Esophagus squamous epithelium (tissue), 5 donors: ENCODE data around the gene GBP3. TPM values are rescaled to one million over a fixed set of nuclear protein-coding genes. Genes with fewer than 3 reads are reported as not detected.

Experiments used
- DNase-seq: peaks from one replicate; lab custom pipeline; 2025; lab: John Stamatoyannopoulos, UW
- H3K27ac ChIP-seq, 4 donors: fragments of 200-600 bp; sonication (generic); one replicate each; pipeline ENCODE4 v1.5.1; 2016 to 2019; ENCODE audit warnings: mild to moderate bottlenecking in 1 of 4
- H3K27me3 ChIP-seq, 4 donors: fragments of 200-600 bp; sonication (generic); 1 replicate in 3 of 4; 2 replicates in 1 of 4; pipeline versions ENCODE4 v1.5.1 to v1.6.0; 2017 to 2021; ENCODE audit warnings: antibody characterized with exemption in 1 of 4
- H3K36me3 ChIP-seq, 3 donors: fragments of 200-600 bp; sonication (generic); one replicate each; pipeline ENCODE4 v1.5.1; 2016 to 2019
- H3K4me1 ChIP-seq, 3 donors: fragments of 200-600 bp; sonication (generic); one replicate each; pipeline ENCODE4 v1.5.1; 2017 to 2019
- H3K4me3 ChIP-seq, 4 donors: fragments of 200-600 bp; sonication (generic); 1 replicate in 3 of 4; 2 replicates in 1 of 4; pipeline ENCODE4 v1.5.1; 2016 to 2019; ENCODE audit warnings: mild to moderate bottlenecking in 2 of 4, moderate library complexity in 1 of 4
- H3K9me3 ChIP-seq, 3 donors: fragments of 200-600 bp; sonication (generic); one replicate each; pipeline ENCODE4 v1.5.1; 2016 to 2019
- POLR2A ChIP-seq, 4 donors: fragments of 450-650 bp; IDR thresholded peaks; one replicate each; pipeline ENCODE4 v1.6.1; 2017; ENCODE audit warnings: antibody characterized with exemption in 4 of 4, mild to moderate bottlenecking in 4 of 4, moderate library complexity in 3 of 4
- WGBS, 2 donors: methylation state at CpG; one replicate each; pipeline ENCODE4 v1.1.5; 2018; 5-methylcytosine and 5-hydroxymethylcytosine counted together
- intact Hi-C: fragments of 100-400 bp; cut with DNase I; formaldehyde crosslinking; loops from one replicate; pipeline ENCODE4 v1.15.0; 2022
- small RNA-seq, 4 donors: library from RNA; depleted of rRNA; stranded (forward); fragments of <200 nt; gene quantifications; one replicate each; pipeline ENCODE3, GENCODE V24; 2016
- total RNA-seq, 4 donors: library from RNA; depleted of rRNA; stranded (reverse); fragments of >200 nt; gene quantifications; one replicate each; pipeline ENCODE4 v1.1.0, GENCODE V29; 2016
- TF ChIP-seq, protein P1 (sequence below), 6 experiments: fragments of 450-650 bp in 4 of 6; fragments of 200-600 bp in 2 of 6; sonication (generic) in 2 of 6; IDR thresholded peaks; one replicate each; pipeline ENCODE4 v1.5.1; 2016 to 2019; ENCODE audit warnings: antibody characterized with exemption in 6 of 6, mild to moderate bottlenecking in 4 of 6, moderate library complexity in 4 of 6
- donor health status: DM: yes; HTN: yes; CAD: no.

Gene GBP3
- total RNA-seq, 4 donors from 2014 or later, result 9.6 to 16.7 (median 12.9) TPM

DNA sequence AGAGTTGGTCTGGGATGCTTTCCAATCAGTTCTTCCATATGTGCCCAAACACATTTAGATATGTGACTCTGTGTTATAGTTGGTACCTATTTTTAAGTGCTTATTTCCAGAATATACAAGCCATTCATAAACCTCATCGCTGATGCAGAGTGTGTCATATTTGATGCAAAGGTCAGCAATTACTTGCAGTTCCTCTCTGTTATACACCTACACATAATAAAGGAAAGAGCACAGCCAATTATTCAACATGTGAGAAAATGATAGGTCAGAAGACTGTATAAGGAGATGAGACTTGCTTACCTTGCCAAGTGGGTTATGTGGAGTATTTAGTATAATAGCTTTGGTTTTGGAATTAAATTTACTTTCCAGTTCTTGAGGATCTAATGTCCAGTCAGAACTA is 61.6 kb downstream of the GBP3 start:
- TF ChIP-seq POLR2A (IDR thresholded peaks at IDR 0.05), result no peak
- TF ChIP-seq, protein P1, sequence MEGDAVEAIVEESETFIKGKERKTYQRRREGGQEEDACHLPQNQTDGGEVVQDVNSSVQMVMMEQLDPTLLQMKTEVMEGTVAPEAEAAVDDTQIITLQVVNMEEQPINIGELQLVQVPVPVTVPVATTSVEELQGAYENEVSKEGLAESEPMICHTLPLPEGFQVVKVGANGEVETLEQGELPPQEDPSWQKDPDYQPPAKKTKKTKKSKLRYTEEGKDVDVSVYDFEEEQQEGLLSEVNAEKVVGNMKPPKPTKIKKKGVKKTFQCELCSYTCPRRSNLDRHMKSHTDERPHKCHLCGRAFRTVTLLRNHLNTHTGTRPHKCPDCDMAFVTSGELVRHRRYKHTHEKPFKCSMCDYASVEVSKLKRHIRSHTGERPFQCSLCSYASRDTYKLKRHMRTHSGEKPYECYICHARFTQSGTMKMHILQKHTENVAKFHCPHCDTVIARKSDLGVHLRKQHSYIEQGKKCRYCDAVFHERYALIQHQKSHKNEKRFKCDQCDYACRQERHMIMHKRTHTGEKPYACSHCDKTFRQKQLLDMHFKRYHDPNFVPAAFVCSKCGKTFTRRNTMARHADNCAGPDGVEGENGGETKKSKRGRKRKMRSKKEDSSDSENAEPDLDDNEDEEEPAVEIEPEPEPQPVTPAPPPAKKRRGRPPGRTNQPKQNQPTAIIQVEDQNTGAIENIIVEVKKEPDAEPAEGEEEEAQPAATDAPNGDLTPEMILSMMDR (IDR thresholded peaks at IDR 0.05), result no peak
- Histone ChIP-seq H3K9me3 (no peaks in the 10 kb centered on the region), H3K36me3 (peaks cover 0 to 95% (median 8%) of the 10 kb centered on the region in 3 donors), H3K27me3 (no peaks in the 10 kb centered on the region), H3K27ac (no peak overlapping the region), H3K4me1 (no peaks in the 10 kb centered on the region), H3K4me3 (no peak overlapping the region)
- 0 to 35% methylated on average over 1 of the region's 1 CpG for WGBS, 2 donors
- intact Hi-C loops, result no loop called here
- no peak for DNase-seq

Small RNAs within 50 kb of the gene (small RNA-seq; reads per million reads assigned to genes)
- 0 reads per million in 4 donors for gene RF00019

Other genes with a start within 250 kb of the GBP3 start
- gene GTF2B, start 131.3 kb downstream of the GBP3 start, total RNA-seq, result 10 to 100 TPM; 31.2 to 45.1 (median 32.1) TPM
- 10 to 100 TPM; 13.8 to 41.4 (median 33.0) TPM for gene KYAT3, start 30.2 kb downstream of the GBP3 start, total RNA-seq
- gene RBMXL1, start 30.2 kb downstream of the GBP3 start, total RNA-seq, result 10 to 100 TPM; 12.4 to 32.0 (median 16.8) TPM
- 10 to 100 TPM in 3 of 4 donors, 1 to 10 TPM in 1; 6.3 to 22.1 (median 15.2) TPM for gene GBP1, start 42.3 kb upstream of the GBP3 start, total RNA-seq
- gene GBP2, start 103.2 kb upstream of the GBP3 start, total RNA-seq, result 10 to 100 TPM; 23.6 to 97.7 (median 54.2) TPM
- not detected for gene GBP7, start 153.1 kb upstream of the GBP3 start, total RNA-seq
- gene GBP4, start 176.1 kb upstream of the GBP3 start, total RNA-seq, result 1 to 10 TPM; 2.5 to 7.4 (median 4.1) TPM
- 1 to 10 TPM; 2.4 to 6.4 (median 4.8) TPM for gene GBP5, start 250.0 kb upstream of the GBP3 start, total RNA-seq